ENCODE results near the gene HELQ. TPM values are rescaled to one million over a fixed set of nuclear protein-coding genes. Genes with fewer than 3 reads are reported as not detected.

HELQ gene
- total and polyA plus RNA-seq, 9 of the 15 experiments (the other 6 are each of a cell fraction or from before 2014, with no cell fraction given), result 3.5 to 15.2 (median 11.9) TPM

DNA sequence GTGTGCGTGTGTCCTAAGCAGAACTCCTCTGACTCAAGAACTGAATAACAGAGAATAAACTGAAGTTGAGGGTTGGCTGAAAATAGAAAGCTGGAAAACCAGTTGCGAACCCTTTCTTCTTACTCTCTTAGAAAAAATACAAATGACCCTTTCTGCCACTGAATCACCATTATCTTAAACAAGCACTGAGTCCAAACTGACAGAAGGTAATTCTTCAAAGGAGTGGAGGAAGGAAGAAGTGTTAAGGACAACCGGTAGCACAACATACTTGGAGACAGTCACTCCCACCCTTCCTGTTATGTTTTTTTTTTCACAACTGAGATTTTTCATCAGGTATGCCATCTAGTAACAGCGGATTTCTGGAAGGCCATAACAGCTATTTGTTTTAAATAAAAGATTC, 38.1 kb downstream of the HELQ start:
- DNase-seq (ENCODE audit: extremely low read depth in 1 of 4, low spot score in 3 of 4) (no peak), ATAC-seq (no peak), FAIRE-seq (no peak)
- Histone ChIP-seq H2AFZ (ENCODE audit: low read depth, low read length) (no peak overlapping the region), H3K4me2 (ENCODE audit: insufficient read depth, low read length) (no peak overlapping the region), H3K4me3 (no peak overlapping the region), H3K9me3 (replicated peaks; ENCODE audit: control insufficient read depth, insufficient read depth, low read depth, low read length) (no peaks in the 10 kb centered on the region), H3K36me3 (ENCODE audit: control insufficient read depth, insufficient read depth, low read length) (peaks cover 32% of the 10 kb centered on the region; the same call in 2 of the 3 replicates), H3K79me2 (ENCODE audit: control insufficient read depth, insufficient read depth, low read length) (no peaks in the 10 kb centered on the region), H3K9me1 (ENCODE audit: control insufficient read depth, insufficient read depth, low read length) (no peaks in the 10 kb centered on the region), H4K20me1 (replicated peaks; ENCODE audit: control insufficient read depth, insufficient read depth, low read length) (no peaks in the 10 kb centered on the region), H3K27ac (ENCODE audit: extremely low read depth, low read depth, low read length) (no peak overlapping the region), H3K27me3 (ENCODE audit: control insufficient read depth in 2 of 2, insufficient read depth in 2 of 2, low read length in 2 of 2) (no peaks in the 10 kb centered on the region), H3K4me1 (replicated peaks in 1 of 2; ENCODE audit: control insufficient read depth in 2 of 2, insufficient read depth in 2 of 2, low read length in 2 of 2) (no peaks in the 10 kb centered on the region), H3K9ac (ENCODE audit: insufficient read depth in 1 of 2, low read depth in 2 of 2, low read length in 2 of 2) (no peak overlapping the region)
- in situ Hi-C loops (cut with MboI), result no loop called here
- POLR2A ChIA-PET, result interaction anchor here (0.6 kb wide), 1 partner anchor 8 kb away, joined by 3 read pairs; no protein-coding TSS in a partner anchor
- CTCF ChIA-PET (ENCODE audit: low intra/inter-chr PET ratio), result no interaction called here
- BruUV-seq (replicated peaks), result no TSS peak
- intact Hi-C loops (cut with micrococcal nuclease), result no loop called here
- TF ChIP-seq EZH2 (IDR thresholded peaks at IDR 0.05; ENCODE audit: borderline replicate concordance, low read depth, low read length), result no peak
- no peak for TF ChIP-seq CEBPB (tag; IDR thresholded peaks at IDR 0.05)
- no peak for TF ChIP-seq TSHZ1 (CRISPR knock-in tag; IDR thresholded peaks at IDR 0.05)
- TF ChIP-seq ZNF41 (CRISPR knock-in tag; conservative IDR thresholded peaks at IDR 0.05), result no peak
- no peak for TF ChIP-seq FOXA3 (CRISPR knock-in tag; conservative IDR thresholded peaks at IDR 0.05 in 1 of 2, IDR thresholded peaks at IDR 0.05 in 1 of 2)
- TF ChIP-seq, protein P1, sequence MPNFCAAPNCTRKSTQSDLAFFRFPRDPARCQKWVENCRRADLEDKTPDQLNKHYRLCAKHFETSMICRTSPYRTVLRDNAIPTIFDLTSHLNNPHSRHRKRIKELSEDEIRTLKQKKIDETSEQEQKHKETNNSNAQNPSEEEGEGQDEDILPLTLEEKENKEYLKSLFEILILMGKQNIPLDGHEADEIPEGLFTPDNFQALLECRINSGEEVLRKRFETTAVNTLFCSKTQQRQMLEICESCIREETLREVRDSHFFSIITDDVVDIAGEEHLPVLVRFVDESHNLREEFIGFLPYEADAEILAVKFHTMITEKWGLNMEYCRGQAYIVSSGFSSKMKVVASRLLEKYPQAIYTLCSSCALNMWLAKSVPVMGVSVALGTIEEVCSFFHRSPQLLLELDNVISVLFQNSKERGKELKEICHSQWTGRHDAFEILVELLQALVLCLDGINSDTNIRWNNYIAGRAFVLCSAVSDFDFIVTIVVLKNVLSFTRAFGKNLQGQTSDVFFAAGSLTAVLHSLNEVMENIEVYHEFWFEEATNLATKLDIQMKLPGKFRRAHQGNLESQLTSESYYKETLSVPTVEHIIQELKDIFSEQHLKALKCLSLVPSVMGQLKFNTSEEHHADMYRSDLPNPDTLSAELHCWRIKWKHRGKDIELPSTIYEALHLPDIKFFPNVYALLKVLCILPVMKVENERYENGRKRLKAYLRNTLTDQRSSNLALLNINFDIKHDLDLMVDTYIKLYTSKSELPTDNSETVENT (CRISPR knock-in tag; IDR thresholded peaks at IDR 0.05), result no peak
- no peak for TF ChIP-seq UBTF (IDR thresholded peaks at IDR 0.05; ENCODE audit: borderline replicate concordance in 1 of 2, low read depth in 2 of 2, low read length in 2 of 2)
- TF ChIP-seq CHCHD3 (CRISPR knock-in tag; IDR thresholded peaks at IDR 0.05), result no peak
- TF ChIP-seq HDAC1 (IDR thresholded peaks at IDR 0.05), result no peak
- no peak for TF ChIP-seq POLR2AphosphoS2 (IDR thresholded peaks at IDR 0.05; ENCODE audit: low read length)
- no peak for TF ChIP-seq CCAR2 (IDR thresholded peaks at IDR 0.05; ENCODE audit: low read depth, low read length)
- TF ChIP-seq ZEB2 (IDR thresholded peaks at IDR 0.05), result no peak
- WGBS (ENCODE audit: insufficient coverage, low coverage, missing lambda C conversion rate), result 76% methylated on average over 4 of the region's 4 CpGs

Measured in K562 (cell line).